GM12864 (cell line): ENCODE data around the gene IFT74.

Experiments used
- DNase-seq: peaks from one replicate; pipeline ENCODE4 v3.0.0-alpha.2; 2011; ENCODE audit warnings: low read depth
- H3K4me3 ChIP-seq: 2 replicates; pipeline ENCODE4 v1.5.1; 2011; ENCODE audit warnings: mild to moderate bottlenecking, low read depth, low read length, control low read depth
- CTCF ChIP-seq: IDR thresholded peaks from 2 replicates; pipeline ENCODE4 v1.5.1; 2011; ENCODE audit warnings: low read depth, mild to moderate bottlenecking, moderate library complexity, low read length, control low read depth, inconsistent platforms; ENCODE audit errors: missing control alignments

Gene IFT74

GRCh38 chr9:27109621-27110020, 153.4 kb downstream of the IFT74 start:
- no peak for TF ChIP-seq CTCF
- H3K4me3 ChIP-seq: no peak overlapping the region
- no peak for DNase-seq

- no peak overlapping the region for H3K4me3 ChIP-seq
- DNase-seq: no peak
- TF ChIP-seq CTCF: no peak
Observed at GRCh38 chr9:27110181-27110580, 154.0 kb downstream of the IFT74 start.

GRCh38 chr9:27112235-27112634, 156.0 kb downstream of the IFT74 start:
- no peak overlapping the region for H3K4me3 ChIP-seq
- TF ChIP-seq CTCF: no peak
- DNase-seq: no peak
